ENCODE measurements around the gene GEMIN7. TPM values are rescaled to one million over a fixed set of nuclear protein-coding genes. Genes with fewer than 3 reads are reported as not detected.

Gene GEMIN7
- total and polyA plus RNA-seq, 2 donors (not counting 1 experiment from before 2014, with no cell fraction given): 15.7 to 18.0 TPM

GRCh38 chr19:45101806-45102205 is 22.7 kb downstream of the GEMIN7 start:
- Histone ChIP-seq H3K4me1 (ENCODE audit: control insufficient read depth, extremely low read depth, insufficient read depth, low read length) (peaks cover 42% of the 10 kb centered on the region), H3K9ac (ENCODE audit: insufficient read depth, low read length) (no peak overlapping the region), H4K20me1 (ENCODE audit: control insufficient read depth, extremely low read depth, insufficient read depth, low read length) (no peaks in the 10 kb centered on the region), H3K27me3 (ENCODE audit: control insufficient read depth, insufficient read depth, low read length) (no peaks in the 10 kb centered on the region), H3K9me3 (ENCODE audit: control insufficient read depth, insufficient read depth, low read depth, low read length) (no peaks in the 10 kb centered on the region), H3K4me2 (ENCODE audit: extremely low read depth, insufficient read depth, low read length) (no peak overlapping the region), H3K27ac (ENCODE audit: insufficient read depth, low read length) (no peak overlapping the region), H3K4me3 (replicated peaks in 1 of 4; ENCODE audit: control extremely low read depth in 1 of 4, insufficient read depth in 1 of 4, low read depth in 3 of 4, low read length in 4 of 4) (no peak overlapping the region), H2AFZ (ENCODE audit: low read length) (no peak overlapping the region), H3K36me3 (ENCODE audit: control insufficient read depth, insufficient read depth, low read length) (no peaks in the 10 kb centered on the region), H3K79me2 (ENCODE audit: control insufficient read depth, insufficient read depth, low read length) (peaks cover 93% of the 10 kb centered on the region)
- no peak for DNase-seq (ENCODE audit: low read depth in 2 of 2)
- TF ChIP-seq CTCF (conservative IDR thresholded peaks at IDR 0.05 in 1 of 2, IDR thresholded peaks at IDR 0.05 in 1 of 2; ENCODE audit: low read depth in 1 of 2, low read length in 2 of 2) (no peak), EZH2 (IDR thresholded peaks at IDR 0.05; ENCODE audit: low read length, missing control alignments) (no peak)

DNA sequence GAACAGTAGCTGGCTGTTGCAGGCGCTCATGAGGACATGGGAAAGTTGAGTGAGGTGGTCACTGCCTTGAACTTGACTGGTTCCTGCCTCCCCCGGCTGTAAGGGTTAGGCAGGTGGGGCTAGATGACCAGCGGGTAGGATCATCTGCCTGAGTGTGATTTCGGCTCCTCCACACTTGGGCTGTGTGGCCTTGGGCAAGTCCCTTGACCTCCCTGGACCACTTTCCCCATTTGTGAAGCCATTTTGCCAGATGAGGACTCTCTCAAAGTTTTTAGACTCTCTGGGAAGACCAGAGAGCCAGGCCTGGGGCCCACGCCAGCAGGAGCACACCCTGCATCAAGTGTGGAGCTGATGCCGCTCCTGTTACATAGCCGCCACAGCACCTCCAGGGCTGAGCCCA is 23.4 kb downstream of the GEMIN7 start:
- Histone ChIP-seq H3K27me3 (ENCODE audit: control insufficient read depth, insufficient read depth, low read length) (no peaks in the 10 kb centered on the region), H3K36me3 (ENCODE audit: control insufficient read depth, insufficient read depth, low read length) (no peaks in the 10 kb centered on the region), H4K20me1 (ENCODE audit: control insufficient read depth, extremely low read depth, insufficient read depth, low read length) (no peaks in the 10 kb centered on the region), H2AFZ (ENCODE audit: low read length) (no peak overlapping the region), H3K4me3 (replicated peaks in 1 of 4; ENCODE audit: control extremely low read depth in 1 of 4, insufficient read depth in 1 of 4, low read depth in 3 of 4, low read length in 4 of 4) (no peak overlapping the region), H3K4me1 (ENCODE audit: control insufficient read depth, extremely low read depth, insufficient read depth, low read length) (peaks cover 40% of the 10 kb centered on the region), H3K9me3 (ENCODE audit: control insufficient read depth, insufficient read depth, low read depth, low read length) (no peaks in the 10 kb centered on the region), H3K27ac (ENCODE audit: insufficient read depth, low read length) (no peak overlapping the region), H3K79me2 (ENCODE audit: control insufficient read depth, insufficient read depth, low read length) (peaks cover 89% of the 10 kb centered on the region), H3K9ac (ENCODE audit: insufficient read depth, low read length) (no peak overlapping the region), H3K4me2 (ENCODE audit: extremely low read depth, insufficient read depth, low read length) (peak overlapping the region; percentile 63)
- TF ChIP-seq CTCF (conservative IDR thresholded peaks at IDR 0.05 in 1 of 2, IDR thresholded peaks at IDR 0.05 in 1 of 2; ENCODE audit: low read depth in 1 of 2, low read length in 2 of 2) (no peak), EZH2 (IDR thresholded peaks at IDR 0.05; ENCODE audit: low read length, missing control alignments) (no peak)
- DNase-seq (ENCODE audit: low read depth in 2 of 2): no peak

DNA sequence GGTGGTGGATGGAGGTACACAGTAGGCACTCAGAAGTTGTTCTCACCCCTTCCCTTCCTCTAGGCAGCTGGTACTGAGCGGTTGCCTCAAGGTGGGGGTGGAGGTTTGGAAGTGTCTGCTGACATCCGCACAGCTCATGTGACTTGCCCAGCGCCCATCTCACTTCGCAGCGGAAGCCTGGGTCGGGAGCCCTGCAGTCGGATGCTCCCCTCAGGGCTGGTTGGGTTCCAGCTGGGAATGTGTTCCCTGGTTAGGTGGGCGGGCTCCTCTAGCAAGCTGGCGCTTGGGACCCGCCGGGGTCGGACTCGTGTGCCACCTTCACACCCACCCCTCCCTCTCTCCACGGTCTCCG is 24.1 kb downstream of the GEMIN7 start:
- H4K20me1 ChIP-seq (ENCODE audit: control insufficient read depth, extremely low read depth, insufficient read depth, low read length): no peaks in the 10 kb centered on the region
- peaks cover 89% of the 10 kb centered on the region for H3K79me2 ChIP-seq (ENCODE audit: control insufficient read depth, insufficient read depth, low read length)
- peak overlapping the region; percentile 32 for H3K9ac ChIP-seq (ENCODE audit: insufficient read depth, low read length)
- no peak overlapping the region for H3K27ac ChIP-seq (ENCODE audit: insufficient read depth, low read length)
- no peaks in the 10 kb centered on the region for H3K9me3 ChIP-seq (ENCODE audit: control insufficient read depth, insufficient read depth, low read depth, low read length)
- H3K4me1 ChIP-seq (ENCODE audit: control insufficient read depth, extremely low read depth, insufficient read depth, low read length): peaks cover 33% of the 10 kb centered on the region
- no peak overlapping the region for H2AFZ ChIP-seq (ENCODE audit: low read length)
- no peaks in the 10 kb centered on the region for H3K27me3 ChIP-seq (ENCODE audit: control insufficient read depth, insufficient read depth, low read length)
- DNase-seq (ENCODE audit: low read depth in 2 of 2): peak in 1 of 2 donors; percentile 29
- H3K36me3 ChIP-seq (ENCODE audit: control insufficient read depth, insufficient read depth, low read length): no peaks in the 10 kb centered on the region
- peak overlapping the region; percentile 63 for H3K4me2 ChIP-seq (ENCODE audit: extremely low read depth, insufficient read depth, low read length)
- TF ChIP-seq CTCF (conservative IDR thresholded peaks at IDR 0.05 in 1 of 2, IDR thresholded peaks at IDR 0.05 in 1 of 2; ENCODE audit: low read depth in 1 of 2, low read length in 2 of 2): no peak
- no peak for TF ChIP-seq EZH2 (IDR thresholded peaks at IDR 0.05; ENCODE audit: low read length, missing control alignments)
- H3K4me3 ChIP-seq (replicated peaks in 1 of 4; ENCODE audit: control extremely low read depth in 1 of 4, insufficient read depth in 1 of 4, low read depth in 3 of 4, low read length in 4 of 4): peak overlapping the region in 1 of 4 experiments; percentile 14
